K562 treated with DMSO at 1 percent for 48 hours (cell line): Measurements from ENCODE around the gene RPS27A. TPM values are rescaled to one million over a fixed set of nuclear protein-coding genes. Genes with fewer than 3 reads are reported as not detected.

Experiments used
- total RNA-seq: library from RNA; unstranded; fragments of 300-600 nt; gene quantifications from 2 replicates; pipeline ENCODE4 v1.2.3, GENCODE V29; 2022; ENCODE audit warnings: low replicate concordance; ENCODE audit errors: extremely low read depth

The RPS27A gene
- not detected in 2 replicates for total RNA-seq

GRCh38 chr2:55232084-55232862, at the start of gene RPS27A, which contains the start of gene CLHC1:
Gene RPS27A (plus strand): TSS chr2:55232688. CDS start chr2:55232825, 137 bp downstream.
Gene CLHC1 (minus strand): TSS chr2:55232293. CDS start chr2:55222411, 9,882 bp downstream.

GRCh38 chr2:55268907-55269644, 36.6 kb downstream of the RPS27A start, which contains the start of gene MTIF2:
Gene MTIF2 (minus strand): TSS chr2:55269231. CDS start chr2:55263858, 5,373 bp downstream.

Other genes starting within 250 kb of the RPS27A start
- gene RTN4, start 182.2 kb upstream of the RPS27A start, total RNA-seq: 362 TPM in 1 of 2 replicates, not detected in the other
- not detected in 2 replicates for gene CLHC1, start 395 bp upstream of the RPS27A start, total RNA-seq
- gene MTIF2, start 36.5 kb downstream of the RPS27A start, total RNA-seq: not detected in 2 replicates
- not detected in 2 replicates for gene CCDC88A, start 187.2 kb downstream of the RPS27A start, total RNA-seq